Ishikawa (cell line): Measurements from ENCODE around the gene NUP50.

Experiments used
- CEBPB ChIP-seq: IDR thresholded peaks from 2 replicates; pipeline ENCODE4 v1.6.1; 2012
- CREB1 ChIP-seq: IDR thresholded peaks from 2 replicates; pipeline ENCODE4 v1.6.1; 2012; ENCODE audit warnings: low read depth
- EGR1 ChIP-seq: IDR thresholded peaks from 2 replicates; pipeline ENCODE4 v1.6.1; 2012
- EP300 ChIP-seq: IDR thresholded peaks from 2 replicates; pipeline ENCODE4 v1.6.1; 2012; ENCODE audit warnings: borderline replicate concordance
- FOXM1 ChIP-seq: IDR thresholded peaks from 2 replicates; pipeline ENCODE4 v1.6.1; 2012; ENCODE audit warnings: low read depth, borderline replicate concordance
- NFIC ChIP-seq: IDR thresholded peaks from 2 replicates; pipeline ENCODE4 v1.6.1; 2012
- RAD21 ChIP-seq: IDR thresholded peaks from 2 replicates; pipeline ENCODE4 v1.6.1; 2012; ENCODE audit warnings: low read depth
- REST ChIP-seq: IDR thresholded peaks from 2 replicates; pipeline ENCODE4 v1.6.1; 2012; ENCODE audit warnings: low read depth, mild to moderate bottlenecking
- TAF1 ChIP-seq: IDR thresholded peaks from 2 replicates; pipeline ENCODE4 v1.6.1; 2012; ENCODE audit warnings: low read depth, mild to moderate bottlenecking
- TCF12 ChIP-seq: IDR thresholded peaks from 2 replicates; pipeline ENCODE4 v1.6.1; 2012; ENCODE audit warnings: low read depth
- TEAD4 ChIP-seq: IDR thresholded peaks from 2 replicates; pipeline ENCODE4 v1.6.1; 2012
- YY1 ChIP-seq: IDR thresholded peaks from 2 replicates; pipeline ENCODE4 v1.6.1; 2012; ENCODE audit warnings: low read depth
- ZBTB7A ChIP-seq: IDR thresholded peaks from 2 replicates; pipeline ENCODE4 v1.6.1; 2012; ENCODE audit warnings: low read depth
- TF ChIP-seq, protein P1 (sequence below): IDR thresholded peaks from 2 replicates; pipeline ENCODE4 v1.6.1; 2012
- TF ChIP-seq, protein P2 (sequence below): IDR thresholded peaks from 2 replicates; pipeline ENCODE4 v1.6.1; 2012

NUP50 gene

GRCh38 chr22:45199723-45200122 is 36.0 kb downstream of the NUP50 start:
- TF ChIP-seq FOXM1, result no peak
- TF ChIP-seq TEAD4, result no peak
- no peak for TF ChIP-seq TCF12
- TF ChIP-seq, protein P1, sequence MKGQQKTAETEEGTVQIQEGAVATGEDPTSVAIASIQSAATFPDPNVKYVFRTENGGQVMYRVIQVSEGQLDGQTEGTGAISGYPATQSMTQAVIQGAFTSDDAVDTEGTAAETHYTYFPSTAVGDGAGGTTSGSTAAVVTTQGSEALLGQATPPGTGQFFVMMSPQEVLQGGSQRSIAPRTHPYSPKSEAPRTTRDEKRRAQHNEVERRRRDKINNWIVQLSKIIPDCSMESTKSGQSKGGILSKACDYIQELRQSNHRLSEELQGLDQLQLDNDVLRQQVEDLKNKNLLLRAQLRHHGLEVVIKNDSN, result no peak

DNA sequence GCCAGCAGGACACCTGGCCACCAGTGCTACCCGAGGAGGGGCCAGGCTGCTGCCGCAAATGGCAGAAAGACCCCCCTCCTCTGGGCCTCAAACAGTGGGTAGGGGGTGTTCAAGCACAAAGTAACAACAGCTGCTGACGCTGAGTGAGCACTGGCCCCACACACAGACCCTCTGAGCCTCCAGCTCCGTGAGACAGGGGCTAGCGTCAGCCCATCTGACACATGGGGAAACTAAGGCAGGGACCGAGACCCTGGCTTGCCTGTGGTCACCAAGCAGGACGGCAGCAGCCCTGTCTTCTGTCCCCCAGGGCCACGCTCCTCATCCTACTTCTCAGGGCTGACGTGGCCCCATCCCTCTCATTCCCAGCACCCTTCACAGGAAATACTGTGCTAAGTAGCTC is 36.5 kb downstream of the NUP50 start:
- TF ChIP-seq FOXM1 (no peak), NFIC (no peak), ZBTB7A (no peak)

- TF ChIP-seq, protein P2, sequence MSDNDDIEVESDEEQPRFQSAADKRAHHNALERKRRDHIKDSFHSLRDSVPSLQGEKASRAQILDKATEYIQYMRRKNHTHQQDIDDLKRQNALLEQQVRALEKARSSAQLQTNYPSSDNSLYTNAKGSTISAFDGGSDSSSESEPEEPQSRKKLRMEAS, result no peak
- TF ChIP-seq FOXM1 (no peak), CEBPB (no peak), TAF1 (no peak), TEAD4 (no peak), NFIC (no peak), EGR1 (no peak), RAD21 (no peak), YY1 (no peak), EP300 (no peak), CREB1 (no peak)
Observed at GRCh38 chr22:45200860-45201511, 37.3 kb downstream of the NUP50 start.

DNA sequence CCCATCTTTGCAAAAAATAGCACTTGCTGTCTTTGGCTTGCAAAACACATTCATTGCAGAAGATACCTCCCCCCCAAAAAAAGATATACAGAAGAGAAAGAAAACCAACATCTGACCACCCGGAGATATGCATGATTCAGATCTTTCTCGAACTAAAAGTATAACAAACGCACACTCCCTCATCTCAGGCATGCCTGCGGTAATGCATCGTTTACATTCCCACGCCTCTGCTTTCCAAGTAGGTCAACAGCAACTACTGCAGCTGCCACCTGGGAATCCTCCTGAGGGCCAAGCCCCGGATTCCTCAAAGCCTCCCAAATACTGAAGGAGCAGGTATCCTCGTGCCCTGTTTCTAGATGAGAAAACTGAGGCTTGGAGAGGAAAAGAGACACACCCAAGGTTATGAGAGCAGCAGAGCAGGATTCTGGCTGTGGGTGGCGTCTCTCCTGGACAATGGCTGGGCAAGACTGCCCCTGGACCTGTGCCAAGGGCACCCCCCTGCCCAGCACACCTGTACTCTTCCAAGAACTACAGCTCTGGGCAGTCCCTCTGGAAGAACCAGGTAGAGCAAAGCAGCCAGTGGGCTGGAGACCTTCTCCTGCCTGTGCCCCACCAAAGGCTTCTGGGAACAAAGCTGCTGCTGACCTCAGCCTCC is 38.1 kb downstream of the NUP50 start:
- TF ChIP-seq CEBPB, result no peak
- TF ChIP-seq NFIC, result peak; percentile 57

DNA sequence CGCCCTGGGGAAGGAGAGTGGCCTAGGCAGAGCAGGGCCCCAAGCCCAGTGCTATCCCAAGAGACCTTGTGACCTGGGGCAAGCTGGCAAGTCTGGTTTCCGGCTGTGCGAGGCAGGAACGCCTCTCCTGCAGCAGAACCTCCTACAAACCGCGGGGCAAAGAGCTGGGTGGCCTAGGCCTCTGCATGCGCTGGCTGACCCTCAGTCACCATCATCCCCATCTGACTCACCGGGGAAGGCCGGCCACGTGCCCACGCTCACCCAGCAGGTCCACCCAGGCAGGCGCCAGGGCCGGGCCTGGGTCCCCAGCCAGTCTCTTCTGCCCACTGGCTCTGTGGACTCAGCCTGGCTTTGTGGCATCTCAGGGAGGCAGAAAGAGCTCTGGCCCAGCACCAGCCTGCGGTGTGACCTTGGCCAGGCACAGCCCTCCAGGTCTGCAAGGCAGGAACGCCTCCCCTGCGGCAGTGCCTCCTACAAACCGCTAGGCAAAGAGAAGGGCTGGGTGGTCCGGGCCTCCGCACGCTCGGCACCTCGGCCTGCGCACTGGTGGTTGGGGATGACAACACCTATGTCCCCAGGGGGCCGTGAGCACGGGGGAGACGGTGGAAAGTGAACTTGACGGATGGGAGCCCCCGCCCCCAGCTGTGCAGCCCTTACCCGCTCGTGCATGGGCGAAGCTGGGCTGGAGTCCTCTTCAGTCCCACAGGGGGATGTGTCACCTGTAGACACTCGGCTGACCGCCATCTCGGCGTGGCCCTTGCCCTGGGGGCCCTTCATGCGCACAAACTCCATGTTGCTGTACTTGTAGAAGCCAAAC is 38.8 kb downstream of the NUP50 start:
- TF ChIP-seq NFIC (no peak), TCF12 (no peak), TEAD4 (no peak), CEBPB (no peak)
- TF ChIP-seq, protein P2, result no peak

GRCh38 chr22:45203150-45203951 is 39.6 kb downstream of the NUP50 start:
- TF ChIP-seq CEBPB, result no peak
- TF ChIP-seq, protein P2, result no peak
- TF ChIP-seq TEAD4, result no peak
- TF ChIP-seq EP300, result no peak
- TF ChIP-seq CREB1, result no peak
- no peak for TF ChIP-seq ZBTB7A
- TF ChIP-seq, protein P1, result no peak
- no peak for TF ChIP-seq FOXM1
- no peak for TF ChIP-seq RAD21
- TF ChIP-seq TCF12, result no peak

DNA sequence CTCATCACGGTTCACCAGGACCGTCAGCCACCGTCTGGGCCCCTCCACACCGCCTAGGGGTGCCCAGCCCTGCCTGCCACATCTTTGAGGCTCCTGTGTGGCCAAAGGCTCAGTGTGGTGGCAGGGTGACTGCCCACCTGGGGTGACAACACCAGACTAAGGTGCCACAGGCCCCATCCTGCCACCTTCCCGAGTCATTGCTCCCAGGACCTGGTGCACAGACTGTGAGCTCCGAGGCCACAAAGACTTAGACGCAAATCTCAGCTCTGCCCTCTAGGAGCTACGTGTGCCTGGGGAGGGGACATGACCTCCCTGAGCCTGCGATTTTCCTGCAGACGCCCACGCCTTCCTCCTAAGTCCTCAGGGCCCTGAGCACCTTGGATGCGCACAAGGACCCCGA is 40.5 kb downstream of the NUP50 start:
- TF ChIP-seq EGR1 (no peak), TAF1 (no peak), TEAD4 (no peak), TCF12 (no peak), YY1 (no peak), EP300 (no peak), RAD21 (no peak), REST (no peak), CEBPB (no peak), NFIC (no peak), FOXM1 (no peak), CREB1 (no peak), ZBTB7A (no peak)
- TF ChIP-seq, protein P1, result no peak
- TF ChIP-seq, protein P2, result no peak
